ENCODE results near the gene PDX1.
"Not testable (repeated sequence)": the region's sequence is repeated elsewhere in the genome, so short reads cannot be mapped to it uniquely, and the experiment has no call there.

Gene PDX1

GRCh38 chr13:27963491-27963890 is 43.7 kb downstream of the PDX1 start:
- H3K27me3 ChIP-seq (ENCODE audit: insufficient read depth, low read length, poor library complexity), result peaks cover 13% of the 10 kb centered on the region

GRCh38 chr13:27964206-27964605 is 44.4 kb downstream of the PDX1 start:
- peaks cover 12% of the 10 kb centered on the region for H3K27me3 ChIP-seq (ENCODE audit: insufficient read depth, low read length, poor library complexity)
- H3K79me2 ChIP-seq (ENCODE audit: insufficient read depth, low read length); H2AFZ ChIP-seq (ENCODE audit: low read depth, low read length); DNase-seq; H3K9me3 ChIP-seq (ENCODE audit: insufficient read depth, low read length, severe bottlenecking); H4K20me1 ChIP-seq (ENCODE audit: insufficient read depth, low read length); H3K9ac ChIP-seq (ENCODE audit: low read depth, low read length); H3K4me1 ChIP-seq (ENCODE audit: insufficient read depth, low read length); H3K4me2 ChIP-seq (ENCODE audit: insufficient read depth, low read length); H3K27ac ChIP-seq (ENCODE audit: low read length); H3K36me3 ChIP-seq (ENCODE audit: insufficient read depth, low read length); H3K4me3 ChIP-seq (ENCODE audit: low read depth in 1 of 2, low read length in 2 of 2); ATAC-seq (ENCODE audit: insufficient read depth, low read depth): not testable (repeated sequence)

More at GRCh38 chr13:27963491-27963890, 43.7 kb downstream of the PDX1 start:
- no peaks in the 10 kb centered on the region for H4K20me1 ChIP-seq (ENCODE audit: insufficient read depth, low read length)
- H3K36me3 ChIP-seq (ENCODE audit: insufficient read depth, low read length), result no peaks in the 10 kb centered on the region
- no peaks in the 10 kb centered on the region for H3K4me1 ChIP-seq (ENCODE audit: insufficient read depth, low read length)
- H3K4me3 ChIP-seq (ENCODE audit: low read depth in 1 of 2, low read length in 2 of 2), result no peak overlapping the region
- no peak overlapping the region for H3K4me2 ChIP-seq (ENCODE audit: insufficient read depth, low read length)
- H3K79me2 ChIP-seq (ENCODE audit: insufficient read depth, low read length), result no peaks in the 10 kb centered on the region
- TF ChIP-seq CTCF (IDR thresholded peaks at IDR 0.05; ENCODE audit: borderline replicate concordance, extremely low read depth, low read length, poor library complexity, severe bottlenecking) (no peak), EZH2 (IDR thresholded peaks at IDR 0.05; ENCODE audit: borderline replicate concordance, low read depth, low read length, severe bottlenecking) (no peak)
- H3K27ac ChIP-seq (ENCODE audit: low read length), result no peak overlapping the region
- H3K9ac ChIP-seq (ENCODE audit: low read depth, low read length), result no peak overlapping the region
- H2AFZ ChIP-seq (ENCODE audit: low read depth, low read length), result no peak overlapping the region
- ATAC-seq (ENCODE audit: insufficient read depth, low read depth) (no peak), DNase-seq (no peak)
- no peaks in the 10 kb centered on the region for H3K9me3 ChIP-seq (ENCODE audit: insufficient read depth, low read length, severe bottlenecking)

- no peaks in the 10 kb centered on the region for H4K20me1 ChIP-seq (ENCODE audit: insufficient read depth, low read length)
- H3K27me3 ChIP-seq (ENCODE audit: insufficient read depth, low read length, poor library complexity), result peaks cover 8% of the 10 kb centered on the region
- DNase-seq (no peak), ATAC-seq (ENCODE audit: insufficient read depth, low read depth) (no peak)
- no peak overlapping the region for H3K27ac ChIP-seq (ENCODE audit: low read length)
- H3K9ac ChIP-seq (ENCODE audit: low read depth, low read length), result no peak overlapping the region
- H3K4me1 ChIP-seq (ENCODE audit: insufficient read depth, low read length), result no peaks in the 10 kb centered on the region
- TF ChIP-seq CTCF (IDR thresholded peaks at IDR 0.05; ENCODE audit: borderline replicate concordance, extremely low read depth, low read length, poor library complexity, severe bottlenecking), result no peak
- no peak for TF ChIP-seq EZH2 (IDR thresholded peaks at IDR 0.05; ENCODE audit: borderline replicate concordance, low read depth, low read length, severe bottlenecking)
- H3K79me2 ChIP-seq (ENCODE audit: insufficient read depth, low read length), result no peaks in the 10 kb centered on the region
- H3K9me3 ChIP-seq (ENCODE audit: insufficient read depth, low read length, severe bottlenecking), result no peaks in the 10 kb centered on the region
- no peak overlapping the region for H3K4me3 ChIP-seq (ENCODE audit: low read depth in 1 of 2, low read length in 2 of 2)
- H3K36me3 ChIP-seq (ENCODE audit: insufficient read depth, low read length), result no peaks in the 10 kb centered on the region
- no peak overlapping the region for H3K4me2 ChIP-seq (ENCODE audit: insufficient read depth, low read length)
- H2AFZ ChIP-seq (ENCODE audit: low read depth, low read length), result no peak overlapping the region
Observed at GRCh38 chr13:27964741-27965323, 45.0 kb downstream of the PDX1 start.

DNA sequence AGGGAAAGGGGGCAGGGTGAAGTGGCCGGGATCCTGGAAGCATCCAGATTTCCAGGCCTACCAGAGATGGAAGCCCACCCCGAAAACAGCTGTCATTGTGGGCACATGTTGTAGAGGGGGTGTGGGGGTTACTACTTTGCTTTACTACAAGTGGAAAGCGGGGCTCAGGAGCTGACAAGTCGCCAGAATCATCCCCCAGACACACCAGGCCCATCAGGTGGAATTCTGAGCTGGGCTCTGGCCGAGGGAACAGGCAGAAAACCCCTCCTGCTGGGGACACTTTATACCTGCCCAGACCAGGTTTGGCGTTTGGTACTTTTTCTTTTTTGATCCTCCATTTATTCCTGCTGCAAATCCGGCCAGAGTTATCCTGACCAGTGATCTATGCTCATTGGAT is 45.5 kb downstream of the PDX1 start:
- DNase-seq (no peak), ATAC-seq (ENCODE audit: insufficient read depth, low read depth) (no peak)
- no peak overlapping the region for H3K4me2 ChIP-seq (ENCODE audit: insufficient read depth, low read length)
- H3K9me3 ChIP-seq (ENCODE audit: insufficient read depth, low read length, severe bottlenecking), result no peaks in the 10 kb centered on the region
- H3K4me3 ChIP-seq (ENCODE audit: low read depth in 1 of 2, low read length in 2 of 2), result no peak overlapping the region
- TF ChIP-seq EZH2 (IDR thresholded peaks at IDR 0.05; ENCODE audit: borderline replicate concordance, low read depth, low read length, severe bottlenecking), result no peak
- TF ChIP-seq CTCF (IDR thresholded peaks at IDR 0.05; ENCODE audit: borderline replicate concordance, extremely low read depth, low read length, poor library complexity, severe bottlenecking), result no peak
- no peaks in the 10 kb centered on the region for H3K36me3 ChIP-seq (ENCODE audit: insufficient read depth, low read length)
- H3K27ac ChIP-seq (ENCODE audit: low read length), result no peak overlapping the region
- no peaks in the 10 kb centered on the region for H3K79me2 ChIP-seq (ENCODE audit: insufficient read depth, low read length)
- no peaks in the 10 kb centered on the region for H3K4me1 ChIP-seq (ENCODE audit: insufficient read depth, low read length)
- no peak overlapping the region for H2AFZ ChIP-seq (ENCODE audit: low read depth, low read length)
- H3K27me3 ChIP-seq (ENCODE audit: insufficient read depth, low read length, poor library complexity), result peaks cover 7% of the 10 kb centered on the region
- no peaks in the 10 kb centered on the region for H4K20me1 ChIP-seq (ENCODE audit: insufficient read depth, low read length)
- H3K9ac ChIP-seq (ENCODE audit: low read depth, low read length), result no peak overlapping the region

Measured in DND-41 (cell line).